AG08395 (cell line): ENCODE data around the gene TM2D3.

Experiments
- DNase-seq: peaks from one replicate; pipeline ENCODE4 v3.0.0; 2012; ENCODE audit warnings: mixed read lengths, low spot score

TM2D3 gene, protein sequence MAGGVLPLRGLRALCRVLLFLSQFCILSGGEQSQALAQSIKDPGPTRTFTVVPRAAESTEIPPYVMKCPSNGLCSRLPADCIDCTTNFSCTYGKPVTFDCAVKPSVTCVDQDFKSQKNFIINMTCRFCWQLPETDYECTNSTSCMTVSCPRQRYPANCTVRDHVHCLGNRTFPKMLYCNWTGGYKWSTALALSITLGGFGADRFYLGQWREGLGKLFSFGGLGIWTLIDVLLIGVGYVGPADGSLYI

GRCh38 chr15:101652098-101652785, at the start of gene TM2D3:
Gene TM2D3 (minus strand): TSS chr15:101652381. CDS start chr15:101652361, 20 bp downstream.
- DNase-seq = peak; percentile 98

DNA sequence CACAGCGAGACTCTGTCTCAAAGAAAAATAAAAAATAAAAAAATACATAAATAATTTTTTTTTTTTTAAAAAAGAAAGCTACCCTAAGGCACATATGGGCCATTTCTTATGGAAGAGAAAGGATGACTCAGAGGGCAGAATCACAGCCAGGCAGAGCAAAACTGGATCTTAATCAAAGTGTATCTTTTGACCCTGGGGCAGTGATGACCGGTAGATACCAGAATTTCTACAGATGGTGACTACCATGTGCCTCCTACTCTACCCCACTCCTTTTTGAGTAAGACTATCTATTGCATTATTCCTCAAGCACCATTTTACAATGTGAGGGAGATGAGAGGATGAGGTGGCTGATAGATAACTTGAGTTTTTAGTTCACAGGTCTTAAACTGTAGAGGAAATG, 46.1 kb upstream of the TM2D3 start:
- peak; percentile 31 for DNase-seq

DNA sequence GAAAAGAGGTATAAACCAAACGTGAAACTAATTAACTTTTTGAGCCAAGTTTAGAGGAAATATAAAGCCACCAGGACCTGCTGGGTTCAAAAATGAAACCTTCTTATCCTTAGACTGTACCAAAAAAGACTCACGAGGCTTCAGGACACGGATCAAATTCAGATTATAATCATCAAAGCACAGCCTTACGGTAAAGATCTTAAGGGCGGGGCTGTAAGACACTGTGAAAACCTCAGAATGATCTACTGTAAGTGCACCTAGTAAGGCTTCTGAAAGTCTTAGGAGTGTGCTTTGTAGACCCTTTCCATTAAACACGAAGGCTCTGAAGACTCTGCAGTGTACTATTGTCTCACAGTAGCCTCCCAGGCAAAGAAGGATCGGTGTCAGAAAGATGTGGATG, 45.3 kb upstream of the TM2D3 start:
- no peak for DNase-seq

GRCh38 chr15:101696829-101697228, 44.6 kb upstream of the TM2D3 start:
- no peak for DNase-seq

DNA sequence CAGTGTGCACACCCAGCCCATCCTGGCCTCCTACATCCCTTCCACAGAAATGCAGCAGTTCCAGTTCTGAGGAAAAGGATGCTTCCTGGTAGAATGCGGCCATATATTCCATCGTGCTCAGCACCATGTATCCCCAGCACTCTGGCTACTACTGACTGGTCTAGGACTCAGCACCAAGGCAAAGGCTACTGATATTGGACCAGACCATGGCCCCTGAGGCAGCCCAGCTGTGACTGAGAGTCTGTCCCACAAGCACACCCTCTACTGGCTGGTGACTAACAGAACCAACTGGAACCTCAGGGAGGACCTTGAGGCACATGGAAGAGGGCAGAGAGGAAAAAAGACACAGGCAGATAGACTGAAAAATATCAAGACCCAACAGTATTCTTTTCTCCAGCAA, 42.1 kb upstream of the TM2D3 start:
- no peak for DNase-seq

- no peak for DNase-seq
These were observed 40.8 kb upstream of the TM2D3 start for GRCh38 chr15:101692801-101693598.

DNA sequence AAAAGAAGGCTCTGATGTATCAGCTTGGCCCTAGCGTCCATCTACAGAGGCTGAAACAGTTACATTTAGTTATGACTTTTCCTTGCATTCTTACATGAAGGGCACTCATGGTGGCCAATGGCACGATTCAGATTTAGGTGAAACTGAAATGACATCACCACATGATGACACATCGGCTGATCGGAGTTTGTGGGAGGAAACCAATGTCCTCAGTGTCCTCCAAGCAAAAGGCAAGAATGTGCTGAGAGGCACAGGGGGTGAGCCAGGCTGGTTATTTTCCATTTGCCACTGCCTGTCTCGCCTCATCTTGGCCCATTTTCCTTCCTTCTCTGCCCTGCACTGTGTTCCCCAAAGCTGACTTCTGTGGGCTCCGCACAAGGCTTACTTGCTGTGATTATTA, 37.7 kb upstream of the TM2D3 start:
- peak; percentile 33 for DNase-seq

DNA sequence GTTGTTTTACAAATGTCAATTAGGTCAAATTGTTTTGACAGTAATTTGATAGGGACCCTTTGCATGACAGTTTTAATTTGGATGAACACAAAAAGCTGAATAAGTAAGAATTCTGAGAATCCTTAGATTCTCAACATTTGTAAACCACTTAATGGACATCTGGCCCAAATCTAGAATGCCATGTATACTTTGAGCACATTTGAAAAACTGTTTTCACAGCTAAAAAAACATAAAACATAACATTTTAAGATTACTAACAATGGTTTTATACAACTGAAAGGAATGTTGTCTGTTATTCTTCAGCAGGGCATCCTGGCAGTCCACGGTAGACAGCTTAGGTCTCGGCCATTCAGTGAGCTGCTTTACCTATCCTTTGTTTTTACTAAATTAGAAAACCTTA, 34.5 kb upstream of the TM2D3 start:
- no peak for DNase-seq

DNA sequence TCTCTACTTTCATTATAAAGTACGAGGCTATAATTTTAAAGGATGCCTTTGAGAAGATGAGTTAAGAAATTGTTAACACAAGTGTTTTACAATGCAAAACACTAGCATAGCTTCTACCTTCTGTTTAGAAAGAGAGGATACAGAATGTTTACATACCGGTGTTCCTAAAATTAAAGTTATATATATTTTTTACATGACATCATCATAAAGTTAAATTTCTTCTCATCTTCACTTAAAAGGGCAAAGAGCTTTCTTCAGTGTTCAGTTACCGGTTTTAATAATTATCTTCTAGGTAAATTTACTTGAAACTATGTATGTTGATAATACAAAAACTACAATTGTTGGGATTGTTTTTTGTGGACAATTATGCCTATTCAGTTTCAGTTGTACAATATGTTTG, 32.7 kb upstream of the TM2D3 start:
- no peak for DNase-seq

GRCh38 chr15:101684384-101684783, 32.2 kb upstream of the TM2D3 start:
- peak; percentile 65 for DNase-seq

DNA sequence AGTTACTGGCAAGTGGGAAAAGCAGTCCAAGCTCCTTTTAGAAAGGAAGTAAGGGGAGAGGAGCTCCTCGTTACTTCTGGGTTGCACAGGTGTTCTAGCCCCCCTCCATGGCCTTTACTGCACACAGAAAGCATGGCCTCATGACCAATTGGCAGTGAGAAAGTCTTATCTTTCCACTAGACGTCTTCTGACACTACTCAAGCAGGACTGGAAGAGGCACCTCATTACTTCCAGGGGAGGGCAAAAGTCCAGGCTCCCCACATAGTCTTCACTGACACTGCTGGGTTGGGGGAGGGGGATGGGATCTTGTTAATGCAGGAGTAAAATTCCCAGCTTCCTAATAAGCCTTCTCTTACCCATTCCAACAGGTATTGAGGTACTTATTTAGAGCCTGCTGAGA, 27.6 kb upstream of the TM2D3 start:
- no peak for DNase-seq

DNA sequence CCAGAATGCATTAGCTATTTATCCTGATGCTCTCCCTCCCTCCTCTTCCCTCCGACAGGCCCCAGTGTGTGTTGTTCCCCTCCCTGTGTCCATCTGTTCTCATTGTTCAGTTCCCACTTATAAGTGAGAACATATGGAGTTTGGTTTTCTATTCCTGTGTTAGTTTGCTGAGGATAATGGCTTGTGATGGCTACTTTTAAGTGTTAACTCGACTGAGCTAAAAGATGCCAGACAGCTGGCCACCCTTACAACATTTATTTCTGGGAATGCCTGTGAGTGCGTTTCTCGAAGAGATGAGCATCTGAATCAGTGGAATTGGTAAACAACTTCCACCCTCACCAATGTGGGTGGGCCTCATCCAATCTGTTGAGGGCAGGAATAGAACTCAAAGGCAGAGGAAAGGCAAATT, 24.7 kb upstream of the TM2D3 start:
- DNase-seq = peak; percentile 12

DNA sequence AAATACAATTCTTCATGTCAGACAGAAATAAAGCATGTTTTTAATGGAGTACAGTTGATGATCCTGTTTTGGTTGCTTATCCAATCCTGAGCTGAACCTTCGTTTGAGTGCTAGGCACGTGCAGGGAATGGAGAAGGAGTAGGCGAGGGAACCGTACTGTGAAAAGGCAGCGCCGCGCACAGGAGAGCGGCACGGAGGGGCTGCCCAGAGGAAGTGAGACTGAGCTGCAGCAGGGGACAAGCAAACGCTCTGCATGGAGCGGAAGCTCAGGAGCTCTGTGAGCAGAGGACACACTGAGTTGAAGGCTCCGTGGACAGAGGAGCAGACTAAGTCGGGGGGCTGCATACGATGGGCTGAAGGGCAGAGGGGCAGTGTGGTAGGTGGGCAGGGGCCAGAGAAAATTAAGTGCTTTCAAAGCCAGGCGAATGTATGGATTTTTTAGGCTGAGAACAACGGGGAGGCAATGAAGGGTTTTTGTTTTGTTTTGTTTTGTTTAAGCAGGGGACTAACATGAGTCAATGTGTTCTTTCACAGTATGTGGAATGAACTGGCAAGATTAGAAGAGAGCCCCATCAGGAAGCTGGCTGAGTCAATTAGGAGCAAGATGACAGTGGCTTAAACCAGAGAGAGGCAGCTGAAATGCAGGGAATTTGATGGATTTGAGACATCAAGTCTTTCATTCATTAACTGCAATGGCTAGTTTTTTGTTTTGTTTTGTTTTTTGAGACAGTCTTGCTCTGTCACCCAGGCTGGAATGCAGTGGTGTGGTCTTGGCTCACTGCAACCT, 23.8 kb upstream of the TM2D3 start:
- DNase-seq = peak; percentile 85

DNA sequence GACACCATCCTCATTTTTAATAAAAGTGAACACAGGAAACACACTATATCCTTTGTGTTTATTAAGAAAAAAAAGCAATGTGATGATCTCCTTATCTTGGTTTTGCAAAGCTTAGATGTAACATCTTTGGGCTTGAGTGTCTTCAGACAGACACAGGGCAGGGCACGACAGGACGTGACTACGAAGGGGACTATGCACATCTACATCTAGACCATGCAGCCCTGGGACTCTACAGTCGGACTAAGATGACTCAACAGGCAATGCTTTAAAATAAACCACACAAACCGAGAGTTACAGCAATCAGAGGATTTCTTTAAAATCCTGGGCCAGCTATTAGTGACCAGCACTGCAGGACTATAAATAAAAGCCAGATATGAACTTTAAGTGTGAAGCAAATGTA, 22.8 kb upstream of the TM2D3 start:
- DNase-seq = peak; percentile 84

DNA sequence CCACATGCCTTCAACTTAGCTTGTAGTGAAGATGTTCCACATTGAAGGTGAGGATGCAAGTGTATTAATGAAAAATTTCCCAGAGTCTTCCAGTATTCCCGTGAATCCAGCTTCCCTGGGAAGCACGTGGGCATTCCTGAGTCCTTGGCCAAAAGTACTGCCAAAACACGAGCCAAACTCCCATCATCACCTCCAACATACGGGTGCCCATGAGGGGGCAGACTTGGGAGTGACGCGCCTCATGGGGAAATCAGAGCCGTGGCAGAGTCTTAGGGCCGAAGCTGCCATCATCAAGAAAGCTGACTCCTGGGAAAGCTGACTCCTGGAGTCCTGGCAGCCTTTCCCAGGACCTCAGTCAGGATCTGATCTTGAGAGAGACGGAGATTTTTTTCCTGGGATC, 20.1 kb upstream of the TM2D3 start:
- DNase-seq = no peak

DNA sequence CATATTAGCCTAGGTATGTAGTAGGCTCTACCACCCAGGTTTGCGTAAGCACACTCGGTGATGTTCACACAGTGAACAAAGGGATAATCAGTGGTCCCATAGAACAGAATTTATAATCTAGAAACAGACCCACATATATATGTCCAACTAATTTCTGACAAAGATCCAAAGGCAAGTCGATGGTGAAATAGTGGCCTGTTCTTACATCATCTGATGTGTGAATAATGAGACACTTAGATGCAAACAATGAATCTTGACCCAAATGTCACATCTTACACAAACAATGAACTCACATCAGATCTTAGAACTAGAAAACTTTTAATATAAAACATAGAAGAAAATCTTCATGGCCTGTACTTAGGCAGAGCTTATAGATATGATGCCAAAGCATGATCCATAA, 17.6 kb upstream of the TM2D3 start:
- no peak for DNase-seq

DNA sequence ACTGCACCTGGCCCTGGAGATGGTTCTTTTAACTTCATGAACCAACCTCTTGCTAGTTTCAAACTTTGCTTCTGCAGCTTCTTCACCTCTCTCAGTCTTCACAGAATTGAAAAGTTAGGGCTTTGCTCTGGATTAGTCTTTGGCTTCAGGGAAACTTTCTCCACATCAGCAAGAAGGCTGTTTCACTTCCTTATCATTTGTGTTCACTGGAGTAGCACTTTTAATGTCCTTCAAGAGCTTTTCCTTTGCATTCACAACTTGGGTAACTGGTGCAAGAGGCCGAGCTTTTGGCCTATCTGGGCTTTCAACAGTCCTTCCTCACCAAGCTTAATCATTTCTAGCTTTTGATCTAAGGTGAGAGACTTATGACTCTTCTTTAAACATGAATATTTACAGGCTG, 15.7 kb upstream of the TM2D3 start:
- DNase-seq = no peak

DNA sequence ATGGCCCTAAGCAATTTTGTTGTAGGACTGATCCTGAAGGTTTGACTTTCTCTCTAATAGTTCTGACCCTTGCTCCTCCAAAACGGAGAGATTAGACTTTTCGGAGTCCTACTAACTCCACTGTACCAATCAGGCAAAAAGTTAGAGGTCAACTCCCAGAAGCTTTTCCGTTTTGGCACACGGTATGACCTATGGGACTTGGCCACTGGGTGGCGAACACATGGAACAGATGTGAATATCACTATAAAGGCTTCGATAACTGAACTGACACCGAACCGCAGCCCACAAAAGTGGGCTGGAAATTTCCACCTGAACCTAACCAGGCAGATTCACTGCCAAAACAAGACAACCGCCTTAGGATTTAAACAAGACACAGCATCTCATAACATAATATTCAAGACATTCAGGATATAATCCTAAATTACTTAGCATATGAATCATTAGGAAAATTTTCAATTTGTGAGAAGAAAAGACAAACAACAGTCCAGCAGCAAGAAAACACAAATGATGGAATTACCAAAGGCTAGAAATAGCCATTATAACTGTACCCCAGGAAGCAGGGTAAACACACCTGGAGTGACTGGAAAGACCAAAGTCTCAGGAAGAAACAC, 12.2 kb upstream of the TM2D3 start:
- peak; percentile 26 for DNase-seq

DNA sequence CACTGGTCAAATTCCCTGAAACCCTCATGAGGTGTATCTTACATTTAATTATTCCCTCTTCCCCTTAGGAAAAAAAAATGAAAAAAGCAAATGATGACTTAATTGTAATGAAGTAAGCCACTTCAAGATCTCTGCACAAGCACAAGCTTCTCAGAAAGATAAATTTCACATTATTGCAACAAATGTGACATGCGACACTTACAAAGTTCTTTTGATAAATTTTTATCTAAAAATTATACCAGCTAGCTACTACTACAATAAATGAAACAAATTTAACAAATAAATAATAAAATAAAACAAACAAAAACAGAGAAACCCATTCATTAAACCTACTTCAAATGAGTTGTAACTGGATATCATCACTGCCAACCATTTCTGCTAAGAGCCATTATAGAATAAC, 10.0 kb upstream of the TM2D3 start:
- DNase-seq = no peak

- DNase-seq = no peak
These were observed 7.8 kb upstream of the TM2D3 start for GRCh38 chr15:101660005-101660404.

- no peak for DNase-seq
These were observed 6.0 kb upstream of the TM2D3 start for GRCh38 chr15:101657968-101658784.
